NCI-H82 treated with DMSO at 0.1 percent for 48 hours (cell line): Measurements from ENCODE around the gene GOSR2.
A peak's percentile ranks its signal among the peaks of the same experiment; 100 is the strongest.

Experiments used
- DNase-seq: peaks from one replicate; lab custom pipeline; 2025; ENCODE audit not compliant: unreplicated experiment; lab: John Stamatoyannopoulos, UW

Gene GOSR2

GRCh38 chr17:46958041-46958591 lies 35.2 kb downstream of the GOSR2 start:
- no peak for DNase-seq

- no peak for DNase-seq
Observed at GRCh38 chr17:46960152-46960551, 37.2 kb downstream of the GOSR2 start.

GRCh38 chr17:46962374-46962790 lies 39.4 kb downstream of the GOSR2 start:
- no peak for DNase-seq

- DNase-seq, result no peak
Observed at GRCh38 chr17:46963571-46963970, 40.6 kb downstream of the GOSR2 start.

- DNase-seq, result no peak
Observed at GRCh38 chr17:46964315-46965265, 41.6 kb downstream of the GOSR2 start.

- DNase-seq, result no peak
Observed at GRCh38 chr17:46968224-46968834, 45.4 kb downstream of the GOSR2 start.

- no peak for DNase-seq
Observed at GRCh38 chr17:46968896-46969295, 45.9 kb downstream of the GOSR2 start.

GRCh38 chr17:46971647-46972300 lies 48.8 kb downstream of the GOSR2 start:
- no peak for DNase-seq

- no peak for DNase-seq
Observed at GRCh38 chr17:46972346-46972745, 49.4 kb downstream of the GOSR2 start.

GRCh38 chr17:46974086-46974485 lies 51.1 kb downstream of the GOSR2 start:
- DNase-seq, result no peak

GRCh38 chr17:46975287-46975686 lies 52.3 kb downstream of the GOSR2 start:
- DNase-seq, result no peak

GRCh38 chr17:46976626-46977270 lies 53.8 kb downstream of the GOSR2 start:
- DNase-seq, result no peak

GRCh38 chr17:46977348-46977747 lies 54.4 kb downstream of the GOSR2 start:
- DNase-seq, result peak; percentile 13

GRCh38 chr17:46977750-46978488 lies 55.0 kb downstream of the GOSR2 start:
- DNase-seq, result no peak

GRCh38 chr17:46978489-46979146 lies 55.7 kb downstream of the GOSR2 start:
- DNase-seq, result no peak

- peak; percentile 42 for DNase-seq
Observed at GRCh38 chr17:46979147-46979863, 56.3 kb downstream of the GOSR2 start, which contains the start of gene RPRML. Gene RPRML (minus strand): TSS chr17:46979253. CDS start chr17:46979007, 246 bp downstream.

GRCh38 chr17:46982577-46982976 lies 59.6 kb downstream of the GOSR2 start:
- no peak for DNase-seq

- DNase-seq, result no peak
Observed at GRCh38 chr17:46983782-46984181, 60.8 kb downstream of the GOSR2 start.

GRCh38 chr17:46984341-46984740 lies 61.4 kb downstream of the GOSR2 start:
- DNase-seq, result no peak
